Neural cell (in vitro differentiated cells): Measurements from ENCODE around the gene URI1.

Experiments
- EP300 ChIP-seq: fragments of 450-650 bp; conservative IDR thresholded peaks from 2 replicates; pipeline ENCODE4 v1.6.1; 2014; ENCODE audit warnings: antibody characterized with exemption, mild to moderate bottlenecking, moderate library complexity; ENCODE audit not compliant: poor library complexity, severe bottlenecking
- EZH2 ChIP-seq: fragments of 200-600, 300-800 bp; shearing (Covaris generic), sonication (generic); IDR thresholded peaks from 2 replicates; pipeline ENCODE4 v1.6.1; 2014; ENCODE audit warnings: antibody characterized with exemption, low read length, borderline replicate concordance, mild to moderate bottlenecking; ENCODE audit not compliant: insufficient read depth, poor library complexity, severe bottlenecking
- POLR2AphosphoS5 ChIP-seq: IDR thresholded peaks from 2 replicates; pipeline ENCODE4 v1.6.1; 2012
- RAD21 ChIP-seq: fragments of 450-650 bp; conservative IDR thresholded peaks from 2 replicates; pipeline ENCODE4 v1.6.1; 2014; ENCODE audit warnings: antibody characterized with exemption, mild to moderate bottlenecking, moderate library complexity
- TF ChIP-seq, protein P1 (sequence below): fragments of 450-650 bp; IDR thresholded peaks from 2 replicates; pipeline ENCODE4 v1.5.1; 2014; ENCODE audit warnings: antibody characterized with exemption, mild to moderate bottlenecking, moderate library complexity; ENCODE audit not compliant: poor library complexity, severe bottlenecking
- TF ChIP-seq, protein P2 (sequence below): IDR thresholded peaks from 2 replicates; pipeline ENCODE4 v1.6.1; 2012; ENCODE audit warnings: borderline replicate concordance

DNA sequence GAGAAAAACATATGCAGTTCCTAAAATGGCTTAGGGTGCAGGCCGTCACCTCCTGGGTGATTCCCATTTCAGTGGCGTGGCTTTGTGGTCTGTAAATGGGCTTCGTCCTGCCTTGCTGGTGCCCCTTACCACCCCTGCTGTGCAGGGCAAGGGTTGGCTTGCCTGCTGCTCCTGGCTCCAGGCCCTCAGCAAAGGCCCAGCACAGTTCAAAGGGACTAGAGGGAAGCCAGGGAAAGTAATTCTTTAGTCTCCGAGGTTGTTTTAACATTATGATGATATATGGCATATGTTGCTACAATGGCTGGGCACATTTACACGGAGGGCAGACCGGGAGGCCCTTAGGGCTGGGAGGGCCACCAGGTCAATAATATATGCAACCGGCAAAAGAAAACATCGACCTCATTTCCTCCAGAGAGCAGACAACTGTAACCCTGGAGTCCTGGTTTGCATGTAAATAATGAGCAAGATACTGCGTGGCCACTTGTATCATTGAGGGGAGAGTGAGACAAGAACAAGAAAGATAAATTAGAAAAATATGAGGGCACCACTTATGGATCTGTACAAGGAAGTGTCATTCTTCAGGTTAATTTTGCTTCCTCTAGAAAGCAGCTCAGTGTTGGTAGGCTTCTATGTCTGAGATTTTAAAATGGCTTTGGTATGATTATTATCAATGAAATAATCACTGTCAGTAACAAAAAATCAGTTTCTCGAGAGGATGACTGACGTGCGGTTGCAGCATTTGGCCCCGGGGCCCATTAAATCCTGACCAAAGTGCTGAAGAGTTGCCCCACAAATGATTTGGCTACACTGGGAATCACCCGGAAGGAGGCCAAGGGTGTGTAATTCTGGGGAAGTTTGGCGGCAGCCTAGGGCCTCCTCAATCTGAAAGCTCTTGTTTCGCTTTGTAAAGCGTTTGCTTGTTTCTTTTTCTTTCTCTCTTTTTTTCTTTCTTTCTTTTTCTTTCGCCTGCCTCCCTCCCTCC lies 32.8 kb upstream of the URI1 start:
- TF ChIP-seq, protein P1, sequence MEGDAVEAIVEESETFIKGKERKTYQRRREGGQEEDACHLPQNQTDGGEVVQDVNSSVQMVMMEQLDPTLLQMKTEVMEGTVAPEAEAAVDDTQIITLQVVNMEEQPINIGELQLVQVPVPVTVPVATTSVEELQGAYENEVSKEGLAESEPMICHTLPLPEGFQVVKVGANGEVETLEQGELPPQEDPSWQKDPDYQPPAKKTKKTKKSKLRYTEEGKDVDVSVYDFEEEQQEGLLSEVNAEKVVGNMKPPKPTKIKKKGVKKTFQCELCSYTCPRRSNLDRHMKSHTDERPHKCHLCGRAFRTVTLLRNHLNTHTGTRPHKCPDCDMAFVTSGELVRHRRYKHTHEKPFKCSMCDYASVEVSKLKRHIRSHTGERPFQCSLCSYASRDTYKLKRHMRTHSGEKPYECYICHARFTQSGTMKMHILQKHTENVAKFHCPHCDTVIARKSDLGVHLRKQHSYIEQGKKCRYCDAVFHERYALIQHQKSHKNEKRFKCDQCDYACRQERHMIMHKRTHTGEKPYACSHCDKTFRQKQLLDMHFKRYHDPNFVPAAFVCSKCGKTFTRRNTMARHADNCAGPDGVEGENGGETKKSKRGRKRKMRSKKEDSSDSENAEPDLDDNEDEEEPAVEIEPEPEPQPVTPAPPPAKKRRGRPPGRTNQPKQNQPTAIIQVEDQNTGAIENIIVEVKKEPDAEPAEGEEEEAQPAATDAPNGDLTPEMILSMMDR: no peak
- TF ChIP-seq EZH2: no peak
- TF ChIP-seq, protein P2, sequence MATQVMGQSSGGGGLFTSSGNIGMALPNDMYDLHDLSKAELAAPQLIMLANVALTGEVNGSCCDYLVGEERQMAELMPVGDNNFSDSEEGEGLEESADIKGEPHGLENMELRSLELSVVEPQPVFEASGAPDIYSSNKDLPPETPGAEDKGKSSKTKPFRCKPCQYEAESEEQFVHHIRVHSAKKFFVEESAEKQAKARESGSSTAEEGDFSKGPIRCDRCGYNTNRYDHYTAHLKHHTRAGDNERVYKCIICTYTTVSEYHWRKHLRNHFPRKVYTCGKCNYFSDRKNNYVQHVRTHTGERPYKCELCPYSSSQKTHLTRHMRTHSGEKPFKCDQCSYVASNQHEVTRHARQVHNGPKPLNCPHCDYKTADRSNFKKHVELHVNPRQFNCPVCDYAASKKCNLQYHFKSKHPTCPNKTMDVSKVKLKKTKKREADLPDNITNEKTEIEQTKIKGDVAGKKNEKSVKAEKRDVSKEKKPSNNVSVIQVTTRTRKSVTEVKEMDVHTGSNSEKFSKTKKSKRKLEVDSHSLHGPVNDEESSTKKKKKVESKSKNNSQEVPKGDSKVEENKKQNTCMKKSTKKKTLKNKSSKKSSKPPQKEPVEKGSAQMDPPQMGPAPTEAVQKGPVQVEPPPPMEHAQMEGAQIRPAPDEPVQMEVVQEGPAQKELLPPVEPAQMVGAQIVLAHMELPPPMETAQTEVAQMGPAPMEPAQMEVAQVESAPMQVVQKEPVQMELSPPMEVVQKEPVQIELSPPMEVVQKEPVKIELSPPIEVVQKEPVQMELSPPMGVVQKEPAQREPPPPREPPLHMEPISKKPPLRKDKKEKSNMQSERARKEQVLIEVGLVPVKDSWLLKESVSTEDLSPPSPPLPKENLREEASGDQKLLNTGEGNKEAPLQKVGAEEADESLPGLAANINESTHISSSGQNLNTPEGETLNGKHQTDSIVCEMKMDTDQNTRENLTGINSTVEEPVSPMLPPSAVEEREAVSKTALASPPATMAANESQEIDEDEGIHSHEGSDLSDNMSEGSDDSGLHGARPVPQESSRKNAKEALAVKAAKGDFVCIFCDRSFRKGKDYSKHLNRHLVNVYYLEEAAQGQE: no peak
- no peak for TF ChIP-seq RAD21
- no peak for TF ChIP-seq EP300
- no peak for TF ChIP-seq POLR2AphosphoS5
